ENCODE data around the gene INTS7. TPM values are rescaled to one million over a fixed set of nuclear protein-coding genes. Genes with fewer than 3 reads are reported as not detected.

INTS7 gene
- total RNA-seq, 3 donors from 2014 or later, result 6.6 to 16.7 (median 10.8) TPM

GRCh38 chr1:211978596-211978995 lies 56.8 kb downstream of the INTS7 start:
- no peak for DNase-seq (ENCODE audit: low spot score in 2 of 2)
- no peaks in the 10 kb centered on the region for H3K9me3 ChIP-seq
- no peaks in the 10 kb centered on the region for H3K4me1 ChIP-seq
- H3K27me3 ChIP-seq, result no peaks in the 10 kb centered on the region
- H3K27ac ChIP-seq, result no peak overlapping the region
- intact Hi-C loops (cut with DNase I; ENCODE audit: low total_unique reads), result no loop called here
- no peak for TF ChIP-seq POLR2AphosphoS5 (IDR thresholded peaks at IDR 0.05)
- no peak for TF ChIP-seq CTCF (IDR thresholded peaks at IDR 0.05)
- no peak for TF ChIP-seq POLR2A (IDR thresholded peaks at IDR 0.05)
- no peak overlapping the region for H3K4me3 ChIP-seq
- no peaks in the 10 kb centered on the region for H3K36me3 ChIP-seq

GRCh38 chr1:211975152-211975941 lies 60.0 kb downstream of the INTS7 start:
- no peak overlapping the region for H3K27ac ChIP-seq
- H3K4me3 ChIP-seq, result no peak overlapping the region
- no peaks in the 10 kb centered on the region for H3K36me3 ChIP-seq
- no peak for DNase-seq (ENCODE audit: low spot score in 2 of 2)
- intact Hi-C loops (cut with DNase I; ENCODE audit: low total_unique reads), result no loop called here
- no peaks in the 10 kb centered on the region for H3K9me3 ChIP-seq
- no peak for TF ChIP-seq POLR2A (IDR thresholded peaks at IDR 0.05)
- TF ChIP-seq CTCF (IDR thresholded peaks at IDR 0.05), result no peak
- TF ChIP-seq POLR2AphosphoS5 (IDR thresholded peaks at IDR 0.05), result no peak
- H3K4me1 ChIP-seq, result no peaks in the 10 kb centered on the region
- no peaks in the 10 kb centered on the region for H3K27me3 ChIP-seq

GRCh38 chr1:211973541-211973940 lies 61.8 kb downstream of the INTS7 start:
- Histone ChIP-seq H3K4me1 (no peaks in the 10 kb centered on the region), H3K9me3 (no peaks in the 10 kb centered on the region), H3K36me3 (no peaks in the 10 kb centered on the region), H3K27me3 (no peaks in the 10 kb centered on the region), H3K27ac (no peak overlapping the region), H3K4me3 (no peak overlapping the region)
- intact Hi-C loops (cut with DNase I; ENCODE audit: low total_unique reads), result no loop called here
- TF ChIP-seq POLR2AphosphoS5 (IDR thresholded peaks at IDR 0.05) (no peak), POLR2A (IDR thresholded peaks at IDR 0.05) (no peak), CTCF (IDR thresholded peaks at IDR 0.05) (no peak)
- DNase-seq (ENCODE audit: low spot score in 2 of 2), result no peak

GRCh38 chr1:211968200-211968834 lies 67.0 kb downstream of the INTS7 start:
- intact Hi-C loops (cut with DNase I; ENCODE audit: low total_unique reads), result no loop called here

More at GRCh38 chr1:211968200-211968834, 67.0 kb downstream of the INTS7 start:
- Histone ChIP-seq H3K9me3 (no peaks in the 10 kb centered on the region), H3K4me1 (no peaks in the 10 kb centered on the region), H3K27ac (no peak overlapping the region), H3K36me3 (no peaks in the 10 kb centered on the region), H3K4me3 (no peak overlapping the region), H3K27me3 (no peaks in the 10 kb centered on the region)
- DNase-seq (ENCODE audit: low spot score in 2 of 2), result no peak
- TF ChIP-seq POLR2AphosphoS5 (IDR thresholded peaks at IDR 0.05) (no peak), POLR2A (IDR thresholded peaks at IDR 0.05) (no peak), CTCF (IDR thresholded peaks at IDR 0.05) (no peak)

Measured in breast epithelium (tissue), 4 donors.